PFSK-1 (cell line): ENCODE results near the gene HID1.

Experiments used
- POLR2AphosphoS5 ChIP-seq: IDR thresholded peaks from 2 replicates; pipeline ENCODE4 v1.6.1; 2012; ENCODE audit warnings: low read depth, mild to moderate bottlenecking, control low read depth, low read length, moderate library complexity
- REST ChIP-seq, 2 experiments: IDR thresholded peaks; 2 replicates each; pipeline versions ENCODE4 v1.6.1 to v1.8.0; 2011 to 2012; ENCODE audit warnings: low read depth in 2 of 2, low read length in 2 of 2, control low read depth in 1 of 2, inconsistent platforms in 1 of 2, mild to moderate bottlenecking in 1 of 2, moderate library complexity in 1 of 2; ENCODE audit not compliant: insufficient read depth in 1 of 2
- SIN3A ChIP-seq: IDR thresholded peaks from 2 replicates; pipeline ENCODE4 v1.6.1; 2012; ENCODE audit warnings: mild to moderate bottlenecking, low read length, moderate library complexity, borderline replicate concordance; ENCODE audit not compliant: insufficient read depth
- TAF1 ChIP-seq: IDR thresholded peaks from 2 replicates; pipeline ENCODE4 v1.6.1; 2012; ENCODE audit warnings: low read length, control low read depth, borderline replicate concordance; ENCODE audit not compliant: insufficient read depth

GRCh38 chr17:74928786-74929185 lies 43.8 kb downstream of the HID1 start:
- no peak for TF ChIP-seq SIN3A
- TF ChIP-seq REST (IDR thresholded peaks at IDR 0.05; ENCODE audit: insufficient read depth in 1 of 2, low read depth in 2 of 2, low read length in 2 of 2), result no peak
- no peak for TF ChIP-seq POLR2AphosphoS5
- no peak for TF ChIP-seq TAF1
